SIG-M5 treated with dmso at 0.1 percent for 504 hours (cell line): Measurements from ENCODE around the gene LEPROT.

Experiments used
- DNase-seq: peaks from one replicate; lab custom pipeline; 2025; ENCODE audit not compliant: unreplicated experiment; lab: John Stamatoyannopoulos, UW

The LEPROT gene

DNA sequence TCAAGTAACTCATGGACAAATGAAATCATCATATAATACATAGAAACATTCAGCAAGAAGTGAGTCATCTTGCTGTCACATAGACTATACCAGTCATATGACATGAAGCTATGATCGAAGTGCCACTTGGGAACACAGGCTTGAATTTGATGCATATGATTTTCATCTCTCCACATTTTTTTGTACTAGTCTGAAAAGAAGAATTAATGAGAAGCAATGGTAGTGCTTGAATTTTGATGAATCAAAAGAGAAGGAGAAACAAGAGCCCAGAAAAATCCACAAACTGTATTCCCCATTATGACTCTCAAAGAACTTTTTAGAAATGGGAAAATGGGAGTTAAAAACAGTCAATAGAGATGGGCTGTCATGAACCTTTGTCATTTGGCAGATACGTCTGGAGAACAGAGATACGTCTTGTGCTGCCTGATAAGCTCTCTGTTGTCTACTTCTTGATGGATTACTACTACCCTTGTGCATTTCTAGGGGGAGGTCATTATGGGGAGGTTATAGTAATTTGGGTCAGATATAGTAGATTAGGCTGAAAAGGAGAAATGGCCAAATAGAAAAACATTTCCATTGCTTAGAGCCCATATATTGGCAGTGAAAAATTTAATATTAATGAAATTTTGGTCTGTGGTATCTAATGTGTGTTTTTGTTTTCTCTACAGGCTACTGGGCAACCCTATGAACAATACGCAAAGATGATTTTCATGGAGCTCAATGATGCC lies 8.0 kb upstream of the LEPROT start:
- DNase-seq = no peak

DNA sequence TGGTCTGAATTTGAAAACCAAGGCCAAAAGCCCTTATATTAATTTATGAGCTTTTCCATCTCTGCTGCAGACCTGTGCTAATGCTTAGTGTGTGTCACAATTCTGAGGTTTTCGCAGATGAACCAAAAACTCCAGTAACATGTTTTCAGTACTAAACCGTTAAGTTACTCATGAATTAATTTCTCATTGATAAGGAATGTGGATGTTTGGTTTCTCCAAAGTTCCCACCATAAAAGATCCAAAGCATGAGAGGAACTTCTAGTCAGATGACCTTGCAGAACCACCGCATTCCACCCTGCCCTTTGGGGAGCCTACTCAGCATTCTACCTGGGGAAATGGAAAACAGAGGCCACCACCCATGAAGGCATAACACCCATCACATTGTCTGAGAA lies 7.5 kb upstream of the LEPROT start:
- no peak for DNase-seq

DNA sequence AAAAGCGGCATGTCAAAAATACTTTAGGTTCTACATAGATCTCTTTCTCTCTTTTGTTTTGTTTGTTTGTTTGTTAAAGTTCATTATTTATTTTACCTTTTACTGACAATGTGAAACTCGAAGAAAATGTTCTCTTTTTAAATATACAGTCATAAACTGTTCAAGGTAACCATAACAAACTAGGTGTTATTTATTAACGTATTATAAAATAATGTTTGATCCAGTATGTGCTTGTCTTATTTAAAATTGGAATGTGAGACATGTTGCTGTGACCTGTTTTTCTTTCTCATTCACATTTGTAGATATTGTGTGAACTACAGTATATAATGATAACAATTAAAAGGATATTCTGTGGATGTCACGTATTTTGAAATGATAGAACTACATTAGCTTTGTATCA lies 5.9 kb upstream of the LEPROT start:
- no peak for DNase-seq

DNA sequence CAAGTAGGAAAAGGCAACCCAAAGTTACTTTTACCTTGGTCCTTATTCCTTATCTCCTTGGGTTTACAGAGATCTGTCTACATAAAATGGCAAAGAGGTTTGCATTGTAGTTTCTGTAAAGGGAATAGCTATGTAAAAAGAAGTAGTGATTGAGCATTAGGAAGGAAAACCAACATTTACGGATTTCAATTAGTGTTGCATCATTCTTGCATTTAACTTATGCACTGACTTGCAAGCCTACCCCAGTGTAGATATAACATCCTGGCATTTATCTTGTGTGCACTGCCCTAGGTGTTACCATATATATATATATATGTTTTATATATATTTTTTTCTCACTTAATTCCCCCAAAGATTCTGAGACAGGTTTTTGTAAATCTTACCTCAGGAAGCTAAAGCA lies 3.7 kb upstream of the LEPROT start:
- DNase-seq = no peak

DNA sequence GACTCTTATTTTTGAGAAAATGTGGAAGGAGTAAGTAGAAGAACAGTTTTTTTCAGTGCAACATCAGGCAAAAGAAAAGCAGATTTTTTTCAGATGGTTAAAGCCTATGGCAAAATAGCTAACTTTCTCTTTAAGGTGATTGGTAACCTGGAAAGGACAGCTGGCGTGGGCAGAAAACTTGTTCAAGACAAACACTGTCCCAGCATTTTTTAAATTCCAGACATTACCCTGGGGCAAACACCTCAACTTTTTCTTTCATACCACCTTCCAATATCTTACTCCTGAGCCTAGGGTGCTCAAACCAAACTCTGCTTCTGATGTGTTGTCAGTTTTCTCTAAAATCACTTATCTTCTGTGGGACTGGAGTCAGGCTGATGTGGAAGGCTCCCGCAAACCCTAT lies 2.7 kb upstream of the LEPROT start:
- DNase-seq = no peak

DNA sequence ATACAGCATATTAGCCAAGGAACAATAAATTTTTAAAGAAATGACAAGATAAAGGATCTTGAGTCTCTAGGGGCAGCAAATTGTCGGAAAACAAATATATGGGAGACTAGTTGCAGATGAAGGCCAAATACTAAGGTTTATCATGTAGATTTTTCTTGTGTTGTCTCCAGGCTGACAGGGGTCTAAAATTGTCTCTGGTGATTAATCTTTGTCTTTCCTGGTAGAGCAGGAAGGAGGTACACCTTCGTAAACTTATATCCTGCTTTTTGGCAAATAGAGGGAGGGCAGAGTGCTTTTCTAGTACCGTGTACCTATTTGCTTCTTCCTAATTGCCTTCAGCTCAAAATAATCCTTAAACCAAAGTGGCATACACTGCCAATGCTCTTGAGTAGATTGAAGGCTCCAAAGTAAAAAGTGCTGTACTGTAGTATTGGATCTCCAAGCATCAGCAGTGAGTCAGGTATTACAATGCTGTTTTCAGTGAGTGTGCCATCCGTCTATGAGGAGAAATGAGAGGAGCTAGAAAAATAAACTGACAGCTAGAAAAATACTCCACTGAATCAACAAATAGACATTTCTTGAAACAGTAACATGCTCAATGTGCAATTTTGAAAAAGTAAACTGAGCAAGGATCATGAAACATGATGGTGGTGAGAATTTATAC lies 1.8 kb upstream of the LEPROT start:
- DNase-seq = no peak

DNA sequence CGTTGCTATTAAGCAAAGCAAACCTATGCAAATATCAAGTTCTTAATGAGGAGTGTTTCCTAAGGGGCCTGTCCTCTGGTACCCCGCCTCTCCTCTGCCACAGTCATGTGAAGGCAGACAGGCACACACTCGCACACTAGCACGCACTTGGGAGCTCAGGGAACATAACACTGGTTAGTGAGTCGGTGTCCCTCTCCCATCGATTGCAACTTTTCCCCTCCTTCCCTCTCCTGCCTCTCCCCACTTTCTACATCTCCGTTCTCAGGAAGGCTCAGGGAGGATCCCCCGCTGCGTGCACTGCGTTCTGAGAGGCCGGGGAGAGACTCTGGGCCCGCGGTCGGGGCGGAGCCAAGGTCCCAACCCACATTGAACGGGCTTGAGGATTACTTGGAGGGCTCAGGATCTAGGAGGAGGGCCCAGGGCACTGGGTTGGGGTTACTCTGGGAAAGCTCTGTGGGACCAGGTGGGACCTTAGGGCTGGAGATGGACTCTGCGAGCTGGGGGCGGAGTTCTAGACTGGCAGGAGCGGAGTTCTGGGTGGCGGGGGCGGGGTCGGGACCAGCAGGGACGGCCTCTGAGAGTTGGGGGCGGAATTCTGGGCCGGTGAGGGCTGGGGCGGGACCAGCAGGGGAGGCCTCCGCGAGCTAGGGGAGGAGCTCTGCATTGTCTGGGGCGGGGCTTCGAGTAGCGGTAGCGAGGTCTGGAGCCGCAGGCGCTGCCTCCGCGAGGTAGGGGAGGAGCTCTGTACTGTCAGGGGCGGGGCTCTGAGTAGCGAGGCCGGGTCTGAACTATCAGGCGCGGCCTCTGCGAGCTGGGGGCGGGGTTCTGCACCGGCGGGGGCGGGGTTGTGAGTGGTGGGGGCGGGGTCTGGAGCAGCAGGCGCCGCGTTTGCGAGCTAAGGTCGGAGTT lies 533 bp upstream of the LEPROT start:
- DNase-seq = peak; percentile 96

DNA sequence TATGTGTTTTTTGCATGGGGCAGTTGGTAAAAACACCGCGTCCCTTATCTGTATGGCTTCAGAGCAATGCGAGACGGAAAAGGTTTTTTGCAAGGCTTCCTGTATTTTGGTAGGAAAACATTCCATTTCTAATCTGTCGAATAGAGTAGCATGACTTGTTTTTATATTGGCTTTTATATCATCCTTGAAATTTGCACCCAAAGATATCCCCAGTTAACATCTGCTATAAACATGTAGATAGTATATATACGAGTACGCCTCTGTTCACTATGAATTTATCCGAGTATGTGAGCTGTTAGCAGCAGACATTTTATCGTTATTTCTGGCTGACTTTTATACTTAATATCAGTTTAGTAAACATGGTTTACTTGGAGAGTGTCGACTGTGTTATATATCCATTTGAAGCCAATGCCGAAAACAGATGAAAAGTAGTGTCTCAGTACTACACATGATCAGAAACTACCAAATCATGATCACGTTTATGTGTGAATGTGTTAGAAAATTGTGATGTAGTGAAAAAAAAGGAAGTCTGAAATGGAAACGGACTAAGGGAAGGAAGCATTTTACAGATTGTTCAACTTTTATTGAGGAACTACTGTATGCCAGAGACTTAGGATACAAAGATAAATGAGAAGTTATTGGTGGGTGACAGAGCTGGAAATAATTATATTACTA lies 1.0 kb downstream of the LEPROT start:
- DNase-seq = peak; percentile 55

DNA sequence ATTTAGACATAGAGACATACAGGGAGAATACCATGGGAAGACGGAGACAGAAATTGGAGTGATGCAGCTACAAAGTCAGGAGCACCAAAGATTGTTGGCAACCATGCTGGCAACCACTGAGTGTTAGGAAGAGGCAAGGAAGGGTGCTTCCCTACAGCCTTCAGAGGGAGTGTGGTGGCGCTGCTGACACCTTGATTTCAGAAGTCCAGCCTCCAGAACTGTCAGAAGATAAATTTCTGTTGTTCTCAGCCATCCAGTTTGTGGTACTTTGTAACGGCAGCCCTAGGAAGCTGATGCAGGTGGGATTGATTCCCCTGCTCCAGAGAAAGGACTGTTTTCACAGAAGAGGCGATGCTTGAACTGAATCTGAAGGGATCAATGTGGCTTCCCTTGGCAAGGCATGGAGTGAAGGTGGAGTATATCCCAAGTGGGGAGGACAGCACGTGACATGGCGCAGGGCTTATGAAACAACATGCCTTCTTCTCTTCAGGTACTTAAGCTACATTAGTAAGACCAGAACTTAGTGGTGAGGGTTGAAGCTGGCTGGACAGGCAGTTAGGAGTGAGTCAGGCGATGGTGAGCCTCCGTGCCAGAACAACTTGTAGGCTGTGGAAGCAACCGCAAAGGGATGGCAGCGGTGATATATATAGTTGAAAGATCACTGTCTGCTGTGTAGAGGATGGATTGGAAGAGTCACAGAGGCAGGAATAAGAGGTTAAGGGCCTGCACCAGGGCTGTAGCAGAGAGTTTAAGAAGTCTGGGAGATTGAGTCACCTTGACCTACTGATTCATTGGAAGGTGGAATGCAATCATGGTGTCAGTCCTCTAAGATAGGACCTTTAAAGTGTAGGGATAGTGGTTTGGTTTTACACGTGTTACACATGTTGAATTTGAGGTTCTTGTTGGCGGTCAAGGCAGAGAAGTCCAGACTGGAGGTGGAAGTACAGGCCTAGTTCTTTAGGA lies 2.1 kb downstream of the LEPROT start:
- DNase-seq = no peak

DNA sequence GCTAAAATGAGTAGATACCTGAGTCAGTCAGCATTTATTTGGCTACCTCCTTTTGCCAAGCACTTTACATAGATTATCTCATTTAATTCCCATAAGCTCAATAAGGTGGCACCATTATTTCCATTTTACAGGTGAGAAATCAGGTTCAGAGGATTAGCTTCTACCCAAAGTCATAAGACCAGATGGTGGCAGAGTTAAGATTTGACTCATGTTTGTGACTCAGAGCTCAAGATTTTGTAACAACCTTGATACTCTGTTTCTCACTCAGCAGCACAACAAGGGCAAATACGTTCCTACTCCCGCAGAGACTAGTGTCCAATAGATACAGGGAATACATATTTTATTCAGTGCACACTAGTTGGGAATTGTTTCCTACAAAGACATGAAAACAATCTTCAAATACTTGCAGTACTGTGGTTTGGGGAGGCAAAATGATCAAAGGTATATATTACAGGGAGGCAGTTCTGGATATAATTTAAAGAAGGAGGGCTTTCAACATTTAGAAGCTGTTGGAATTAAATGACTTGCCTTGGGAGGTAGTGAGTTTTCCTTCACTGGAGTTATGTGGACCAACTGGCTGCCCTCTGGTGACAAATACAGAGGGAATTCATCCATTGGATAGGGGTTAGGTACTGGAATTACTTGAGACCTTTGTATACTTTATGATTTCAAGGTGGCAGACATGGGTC lies 3.6 kb downstream of the LEPROT start:
- DNase-seq = peak; percentile 13

DNA sequence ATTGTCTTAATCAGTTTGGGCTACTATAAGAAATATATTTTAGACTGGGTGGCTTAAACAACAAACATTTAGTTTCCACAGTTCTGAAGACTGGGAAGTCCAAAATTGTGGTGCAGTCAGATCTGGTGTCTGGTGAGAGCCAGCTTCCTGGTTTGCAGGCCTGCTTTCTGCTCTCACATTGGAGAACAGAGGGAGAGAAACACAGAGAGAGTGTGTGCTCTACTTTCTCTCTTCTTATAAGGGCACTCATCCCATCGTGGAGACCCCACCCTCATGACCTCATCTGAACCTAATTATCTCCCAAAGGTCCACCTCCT lies 4.1 kb downstream of the LEPROT start:
- DNase-seq = no peak

DNA sequence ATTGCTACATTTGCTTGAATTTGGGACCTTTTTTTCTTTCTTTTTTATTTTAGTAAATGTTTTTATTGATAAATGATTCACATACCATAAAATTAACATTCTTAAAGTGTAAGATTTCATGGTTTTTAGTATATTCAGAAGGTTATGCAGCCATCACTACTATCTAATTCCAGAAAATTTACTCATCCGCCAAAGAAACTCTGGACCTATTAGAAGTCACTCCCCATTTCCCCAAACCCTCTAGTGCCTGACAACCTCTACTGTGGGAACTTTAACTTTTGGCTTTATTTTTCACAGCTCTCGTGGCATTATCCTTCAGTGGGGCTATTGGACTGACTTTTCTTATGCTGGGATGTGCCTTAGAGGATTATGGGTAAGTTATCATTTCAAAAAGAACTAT lies 4.5 kb downstream of the LEPROT start:
- DNase-seq = no peak

DNA sequence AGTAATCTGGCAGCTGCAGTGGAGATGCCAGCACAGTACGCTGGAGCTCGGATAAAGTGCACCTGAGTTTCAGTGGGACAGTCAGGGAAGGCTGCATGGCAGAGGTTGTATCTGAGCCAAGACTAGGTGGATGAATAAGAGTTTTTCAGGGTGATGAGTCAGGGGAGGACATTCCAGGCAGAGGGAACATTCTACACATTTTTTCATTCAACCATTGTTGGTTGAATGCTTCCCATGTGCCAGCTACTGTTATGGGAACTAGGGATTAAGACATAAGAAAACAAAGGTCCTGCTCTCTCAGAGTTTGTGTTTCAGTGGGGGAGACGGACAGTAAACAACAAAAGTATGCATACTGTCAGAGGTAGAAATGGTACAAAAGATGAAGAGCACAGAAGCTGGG lies 5.2 kb downstream of the LEPROT start:
- no peak for DNase-seq

DNA sequence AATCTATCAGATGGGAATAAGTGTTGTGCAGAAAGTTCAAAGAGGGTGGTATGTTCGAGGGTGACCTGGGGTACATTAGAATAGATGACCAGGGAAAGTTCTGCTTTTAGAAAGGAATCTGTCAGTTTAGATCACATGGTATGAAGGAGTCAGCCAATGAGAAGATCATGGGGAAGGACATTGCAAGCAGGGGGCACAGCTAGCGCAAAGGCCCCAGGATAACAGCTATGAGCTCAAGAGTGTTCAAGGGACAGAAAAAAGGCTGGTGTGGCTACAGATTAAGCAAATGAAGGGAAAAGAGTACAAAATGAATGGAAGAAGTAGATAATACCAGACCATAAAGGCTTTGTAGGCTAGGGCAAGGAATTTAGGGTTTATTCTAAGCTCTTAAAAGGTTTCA lies 8.6 kb downstream of the LEPROT start:
- no peak for DNase-seq

DNA sequence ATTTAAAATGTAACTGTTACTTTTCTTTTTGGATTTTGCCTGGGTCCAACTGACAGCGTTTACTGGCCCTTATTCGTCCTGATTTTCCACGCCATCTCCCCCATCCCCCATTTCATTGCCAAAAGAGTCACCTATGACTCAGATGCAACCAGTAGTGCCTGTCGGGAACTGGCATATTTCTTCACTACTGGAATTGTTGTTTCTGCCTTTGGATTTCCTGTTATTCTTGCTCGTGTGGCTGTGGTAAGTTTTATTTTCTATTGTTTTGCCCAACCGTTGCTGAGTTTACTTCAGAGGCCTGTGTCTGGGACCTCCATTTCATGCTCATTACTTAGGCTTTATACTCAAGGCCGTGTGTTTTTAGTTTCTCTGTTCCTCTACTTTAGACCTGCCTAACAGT lies 9.3 kb downstream of the LEPROT start:
- DNase-seq = no peak

DNA sequence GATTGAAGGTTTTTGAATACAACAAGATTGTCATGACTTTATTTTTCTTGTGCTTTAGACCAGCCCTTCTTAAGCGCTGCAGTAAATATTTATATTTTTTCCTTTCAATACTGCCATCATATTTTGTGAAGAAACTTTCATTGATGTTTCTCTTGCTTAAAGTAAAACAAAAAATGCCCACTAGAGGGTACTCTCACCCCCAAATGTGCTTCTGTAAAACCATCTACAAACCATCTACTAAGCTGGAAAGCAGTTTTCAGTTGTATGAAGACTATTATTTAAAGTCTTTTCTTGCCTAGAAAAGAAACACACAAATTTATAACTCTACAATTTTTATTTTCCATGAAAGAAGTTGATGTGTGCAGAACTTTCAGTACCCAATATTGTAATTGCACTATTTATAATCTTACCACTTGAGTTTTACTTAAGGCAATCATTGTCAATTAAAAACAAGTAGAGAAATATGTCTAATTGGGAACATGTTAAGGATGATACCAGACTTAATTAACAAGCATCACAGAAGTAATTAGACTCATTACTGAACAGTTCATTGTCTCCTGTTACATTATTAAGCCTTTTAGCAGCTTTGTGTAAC lies 10.7 kb downstream of the LEPROT start:
- DNase-seq = peak; percentile 28

DNA sequence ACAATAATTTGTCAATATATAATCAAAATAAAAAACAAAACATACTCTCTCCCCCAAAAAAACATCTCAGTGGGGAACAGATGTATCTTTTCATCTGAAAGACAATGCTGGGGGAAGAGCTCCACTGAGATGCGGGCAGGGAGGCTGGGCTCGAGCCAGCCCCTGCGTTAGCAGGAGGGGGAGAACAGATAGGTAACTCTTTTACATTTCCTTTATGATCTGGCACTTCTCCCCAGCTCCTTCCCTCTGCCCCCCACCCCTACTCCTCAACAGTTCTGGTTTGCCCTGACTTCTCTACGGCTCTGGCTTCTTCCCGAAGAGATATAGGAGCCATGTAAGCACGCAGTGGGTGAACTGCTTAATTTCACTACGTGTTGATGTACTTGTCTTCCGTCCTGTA lies 12.4 kb downstream of the LEPROT start:
- no peak for DNase-seq

DNA sequence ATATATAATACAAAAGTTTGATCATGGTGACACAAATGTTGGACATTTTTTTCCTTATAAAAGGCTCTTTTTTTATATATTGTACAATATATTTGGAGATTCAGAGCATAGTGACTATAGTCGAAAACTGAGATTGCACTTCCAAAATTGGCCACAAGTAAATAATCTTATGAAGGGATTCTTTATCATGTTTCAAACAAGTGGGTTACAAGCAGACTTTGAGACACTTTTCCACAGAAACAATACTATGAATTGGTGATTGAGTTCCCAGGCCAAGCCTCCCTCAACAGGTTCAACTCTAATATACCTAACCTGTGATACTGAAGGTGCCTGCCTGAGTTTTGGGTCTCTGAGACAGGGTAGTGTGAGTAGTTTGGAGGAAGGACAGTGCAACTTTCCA lies 13.8 kb downstream of the LEPROT start:
- DNase-seq = no peak

DNA sequence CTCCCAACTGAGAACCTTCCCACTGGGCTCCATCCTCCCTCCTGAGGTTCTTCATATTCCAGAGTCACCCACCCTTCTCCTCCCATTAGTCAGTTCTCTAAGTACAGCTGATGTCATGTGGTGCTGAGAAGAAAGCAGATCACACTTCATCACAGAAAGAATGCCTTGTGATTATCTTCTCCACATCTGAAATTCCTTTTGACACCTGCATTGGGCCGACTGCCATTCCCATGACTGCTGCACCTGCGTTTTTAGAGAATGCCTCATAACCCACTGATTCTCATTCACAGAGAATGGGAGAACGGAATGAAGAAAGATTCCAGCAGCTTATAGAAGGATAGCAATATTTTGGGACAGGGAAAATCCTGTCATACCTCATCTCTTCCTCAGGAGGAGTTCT lies 14.3 kb downstream of the LEPROT start:
- no peak for DNase-seq
